ENCODE measurements around the gene ZNF205. TPM values are rescaled to one million over a fixed set of nuclear protein-coding genes. Genes with fewer than 3 reads are reported as not detected.

The ZNF205 gene
- total and polyA plus RNA-seq, 9 of the 15 experiments (the other 6 are each of a cell fraction or from before 2014, with no cell fraction given) = 2.4 to 11.8 (median 5.1) TPM; not detected in 2

GRCh38 chr16:3065069-3065741 lies 47.2 kb upstream of the ZNF205 start, which contains the start of gene IL32:
Gene IL32 (plus strand): TSS chr16:3065640. CDS start chr16:3065812, 172 bp downstream.
- Histone ChIP-seq H3K4me3 (no peak within 1 kb of the TSS), H3K9me1 (ENCODE audit: control insufficient read depth, insufficient read depth, low read length) (no peaks in the 10 kb centered on the region), H4K20me1 (replicated peaks; ENCODE audit: control insufficient read depth, insufficient read depth, low read length) (no peaks in the 10 kb centered on the region), H3K36me3 (ENCODE audit: control insufficient read depth, insufficient read depth, low read length) (no peaks in the 10 kb centered on the region), H3K9me3 (replicated peaks; ENCODE audit: control insufficient read depth, insufficient read depth, low read depth, low read length) (no peaks in the 10 kb centered on the region), H3K27me3 (ENCODE audit: control insufficient read depth in 2 of 2, insufficient read depth in 2 of 2, low read length in 2 of 2) (no peaks in the 10 kb centered on the region), H3K9ac (ENCODE audit: insufficient read depth in 1 of 2, low read depth in 2 of 2, low read length in 2 of 2) (peak within 1 kb of the TSS in 1 of 2 experiments; percentile 24; a peak in 2 of 4 replicates), H3K4me2 (ENCODE audit: insufficient read depth, low read length) (no peak within 1 kb of the TSS), H2AFZ (ENCODE audit: low read depth, low read length) (peak within 1 kb of the TSS; percentile 67; the same call in 1 of the 2 replicates), H3K27ac (ENCODE audit: extremely low read depth, low read depth, low read length) (no peak within 1 kb of the TSS), H3K79me2 (ENCODE audit: control insufficient read depth, insufficient read depth, low read length) (no peaks in the 10 kb centered on the region), H3K4me1 (replicated peaks in 1 of 2; ENCODE audit: control insufficient read depth in 2 of 2, insufficient read depth in 2 of 2, low read length in 2 of 2) (peaks cover 8 to 35% of the 10 kb centered on the region in 2 experiments; a peak in 4 of 5 replicates)
- no TSS peak for BruUV-seq (replicated peaks)
- 53% methylated on average over 13 of the region's 13 CpGs for WGBS (ENCODE audit: insufficient coverage, low coverage, missing lambda C conversion rate)
- DNase-seq (ENCODE audit: extremely low read depth in 1 of 4, low spot score in 3 of 4) (peak in 1 of 4 experiments; percentile 25), ATAC-seq (0 out of 3 replicates have a peak, but pooled peaks have one; percentile 11), FAIRE-seq (no peak)
- in situ Hi-C loops (cut with MboI) = no loop called here
- intact Hi-C loops (cut with micrococcal nuclease) = no loop called here
- ChIA-PET CTCF (ENCODE audit: low intra/inter-chr PET ratio) (no interaction called here), POLR2A (interaction anchor here (1.1 to 1.3 kb wide), 2 partner anchors 63 to 64 kb away, joined by 3 to 5 read pairs; no protein-coding TSS in a partner anchor)
- peak; percentile 26; the same call in 1 of the 2 replicates for TF ChIP-seq TFAP4 (CRISPR knock-in tag; IDR thresholded peaks at IDR 0.05; ENCODE audit: borderline replicate concordance)
- no peak for TF ChIP-seq SOX6 (IDR thresholded peaks at IDR 0.05)
- TF ChIP-seq, protein P1, sequence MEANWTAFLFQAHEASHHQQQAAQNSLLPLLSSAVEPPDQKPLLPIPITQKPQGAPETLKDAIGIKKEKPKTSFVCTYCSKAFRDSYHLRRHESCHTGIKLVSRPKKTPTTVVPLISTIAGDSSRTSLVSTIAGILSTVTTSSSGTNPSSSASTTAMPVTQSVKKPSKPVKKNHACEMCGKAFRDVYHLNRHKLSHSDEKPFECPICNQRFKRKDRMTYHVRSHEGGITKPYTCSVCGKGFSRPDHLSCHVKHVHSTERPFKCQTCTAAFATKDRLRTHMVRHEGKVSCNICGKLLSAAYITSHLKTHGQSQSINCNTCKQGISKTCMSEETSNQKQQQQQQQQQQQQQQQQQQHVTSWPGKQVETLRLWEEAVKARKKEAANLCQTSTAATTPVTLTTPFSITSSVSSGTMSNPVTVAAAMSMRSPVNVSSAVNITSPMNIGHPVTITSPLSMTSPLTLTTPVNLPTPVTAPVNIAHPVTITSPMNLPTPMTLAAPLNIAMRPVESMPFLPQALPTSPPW (CRISPR knock-in tag; IDR thresholded peaks at IDR 0.05) = peak; percentile 16; the same call in 1 of the 2 replicates
- 0 out of 2 replicates have a peak, but pooled peaks have one; percentile 26 for TF ChIP-seq L3MBTL2 (IDR thresholded peaks at IDR 0.05)
- no peak for TF ChIP-seq FOXM1 (IDR thresholded peaks at IDR 0.05; ENCODE audit: low read depth)
- no peak for TF ChIP-seq FOXM1 (CRISPR knock-in tag; IDR thresholded peaks at IDR 0.05; ENCODE audit: low read depth)
- no peak for TF ChIP-seq ZNF668 (CRISPR knock-in tag; IDR thresholded peaks at IDR 0.05)
- TF ChIP-seq, protein P2, sequence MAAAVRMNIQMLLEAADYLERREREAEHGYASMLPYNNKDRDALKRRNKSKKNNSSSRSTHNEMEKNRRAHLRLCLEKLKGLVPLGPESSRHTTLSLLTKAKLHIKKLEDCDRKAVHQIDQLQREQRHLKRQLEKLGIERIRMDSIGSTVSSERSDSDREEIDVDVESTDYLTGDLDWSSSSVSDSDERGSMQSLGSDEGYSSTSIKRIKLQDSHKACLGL (CRISPR knock-in tag; IDR thresholded peaks at IDR 0.05; ENCODE audit: borderline replicate concordance, poor library complexity, severe bottlenecking) = no peak
- no peak for TF ChIP-seq ZNF23 (CRISPR knock-in tag; IDR thresholded peaks at IDR 0.05)
- TF ChIP-seq ATF7 (IDR thresholded peaks at IDR 0.05) = peak; percentile 82; the same call in 1 of the 2 replicates
- TF ChIP-seq, protein P3, sequence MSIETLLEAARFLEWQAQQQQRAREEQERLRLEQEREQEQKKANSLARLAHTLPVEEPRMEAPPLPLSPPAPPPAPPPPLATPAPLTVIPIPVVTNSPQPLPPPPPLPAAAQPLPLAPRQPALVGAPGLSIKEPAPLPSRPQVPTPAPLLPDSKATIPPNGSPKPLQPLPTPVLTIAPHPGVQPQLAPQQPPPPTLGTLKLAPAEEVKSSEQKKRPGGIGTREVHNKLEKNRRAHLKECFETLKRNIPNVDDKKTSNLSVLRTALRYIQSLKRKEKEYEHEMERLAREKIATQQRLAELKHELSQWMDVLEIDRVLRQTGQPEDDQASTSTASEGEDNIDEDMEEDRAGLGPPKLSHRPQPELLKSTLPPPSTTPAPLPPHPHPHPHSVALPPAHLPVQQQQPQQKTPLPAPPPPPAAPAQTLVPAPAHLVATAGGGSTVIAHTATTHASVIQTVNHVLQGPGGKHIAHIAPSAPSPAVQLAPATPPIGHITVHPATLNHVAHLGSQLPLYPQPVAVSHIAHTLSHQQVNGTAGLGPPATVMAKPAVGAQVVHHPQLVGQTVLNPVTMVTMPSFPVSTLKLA (conservative IDR thresholded peaks at IDR 0.05) = no peak
- TF ChIP-seq, protein P4, sequence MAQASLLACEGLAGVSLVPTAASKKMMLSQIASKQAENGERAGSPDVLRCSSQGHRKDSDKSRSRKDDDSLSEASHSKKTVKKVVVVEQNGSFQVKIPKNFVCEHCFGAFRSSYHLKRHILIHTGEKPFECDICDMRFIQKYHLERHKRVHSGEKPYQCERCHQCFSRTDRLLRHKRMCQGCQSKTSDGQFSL (CRISPR knock-in tag; IDR thresholded peaks at IDR 0.05) = 0 out of 2 replicates have a peak, but pooled peaks have one; percentile 15
- TF ChIP-seq, protein P4 (tag; IDR thresholded peaks at IDR 0.05) = no peak
- no peak for TF ChIP-seq SRSF3 (IDR thresholded peaks at IDR 0.05; ENCODE audit: insufficient read depth, low read length)
- no peak for TF ChIP-seq XRCC4 (IDR thresholded peaks at IDR 0.05; ENCODE audit: extremely low read depth, insufficient read depth, insufficient read length)
- TF ChIP-seq CREM (IDR thresholded peaks at IDR 0.05; ENCODE audit: low read depth) = no peak
